GM19035 (cell line): ENCODE measurements around the gene DPYSL3.

Experiments
- ATAC-seq: cut with Tn5 transposase; IDR thresholded peaks from one replicate; pipeline ENCODE4 v1.9.1; 2021; ENCODE audit not compliant: unreplicated experiment

DPYSL3 gene

GRCh38 chr5:147441191-147441695 is 68.6 kb downstream of the DPYSL3 start:
- no peak for ATAC-seq

- ATAC-seq = no peak
Measured at GRCh38 chr5:147439254-147439653, 70.6 kb downstream of the DPYSL3 start.

- no peak for ATAC-seq
Measured at GRCh38 chr5:147437161-147437596, 72.7 kb downstream of the DPYSL3 start.

- peak; percentile 75 for ATAC-seq
Measured at GRCh38 chr5:147436596-147436995, 73.3 kb downstream of the DPYSL3 start.

DNA sequence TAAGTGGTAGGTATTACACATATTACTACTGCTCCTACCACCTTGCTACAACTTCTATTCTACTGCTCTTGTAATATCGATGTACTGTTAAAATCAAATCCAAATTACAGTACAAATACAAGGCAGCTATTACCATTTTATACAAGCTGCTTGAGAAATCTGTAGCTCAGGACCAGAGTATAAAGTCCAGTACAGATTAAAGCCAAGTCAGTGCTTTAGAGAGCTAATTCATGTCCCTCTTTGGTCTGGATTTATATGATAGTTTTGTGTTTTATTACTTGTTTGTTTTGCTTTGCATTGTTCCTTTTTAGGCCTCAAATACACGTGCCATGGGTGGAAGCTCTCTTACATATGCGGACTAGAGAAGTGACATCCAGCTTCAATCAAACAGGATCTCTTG is 75.8 kb downstream of the DPYSL3 start:
- ATAC-seq = no peak

- no peak for ATAC-seq
Measured at GRCh38 chr5:147432323-147432722, 77.5 kb downstream of the DPYSL3 start.

- ATAC-seq = no peak
Measured at GRCh38 chr5:147431586-147431985, 78.3 kb downstream of the DPYSL3 start.

- ATAC-seq = no peak
Measured at GRCh38 chr5:147430628-147431027, 79.2 kb downstream of the DPYSL3 start.

DNA sequence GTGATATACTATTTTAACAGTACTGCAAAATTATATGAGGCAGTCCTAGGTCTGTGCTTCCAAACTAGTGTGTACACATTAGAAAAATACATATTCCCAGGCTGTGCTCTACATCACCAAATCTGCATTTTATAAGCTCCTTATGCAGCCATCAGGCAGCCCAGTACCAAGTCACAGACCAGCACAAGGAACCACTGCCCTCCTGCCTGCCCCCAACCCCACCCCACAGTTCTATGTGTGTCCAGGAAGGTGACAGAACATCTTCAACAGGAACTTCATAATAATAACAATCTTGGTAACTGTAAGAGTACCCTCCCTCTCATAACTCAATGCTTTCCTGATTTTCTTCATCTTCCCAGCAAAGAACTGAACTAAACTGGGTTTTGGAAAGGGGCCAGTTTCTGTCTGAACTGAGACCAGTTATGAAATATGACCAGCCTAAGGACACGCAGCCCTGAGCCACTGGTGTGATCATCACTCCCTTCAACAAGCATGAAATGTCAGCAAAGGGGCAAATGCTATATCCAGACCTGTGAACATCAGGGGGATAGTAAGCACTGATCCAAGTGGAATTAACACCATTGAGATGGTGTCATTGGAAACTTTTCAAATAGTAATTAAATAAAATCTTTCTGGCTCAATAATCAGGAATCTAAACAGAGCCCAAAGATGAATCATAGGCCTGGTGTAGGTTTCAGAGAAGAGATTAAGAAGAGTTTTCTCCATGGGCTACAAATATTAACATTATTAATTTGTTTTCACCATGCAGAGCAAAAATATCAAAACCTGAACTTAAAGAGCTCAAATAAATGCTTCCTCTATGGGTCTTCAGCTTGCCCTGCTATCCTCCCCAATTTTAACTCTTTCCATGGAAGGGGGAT is 82.1 kb downstream of the DPYSL3 start:
- ATAC-seq = no peak

DNA sequence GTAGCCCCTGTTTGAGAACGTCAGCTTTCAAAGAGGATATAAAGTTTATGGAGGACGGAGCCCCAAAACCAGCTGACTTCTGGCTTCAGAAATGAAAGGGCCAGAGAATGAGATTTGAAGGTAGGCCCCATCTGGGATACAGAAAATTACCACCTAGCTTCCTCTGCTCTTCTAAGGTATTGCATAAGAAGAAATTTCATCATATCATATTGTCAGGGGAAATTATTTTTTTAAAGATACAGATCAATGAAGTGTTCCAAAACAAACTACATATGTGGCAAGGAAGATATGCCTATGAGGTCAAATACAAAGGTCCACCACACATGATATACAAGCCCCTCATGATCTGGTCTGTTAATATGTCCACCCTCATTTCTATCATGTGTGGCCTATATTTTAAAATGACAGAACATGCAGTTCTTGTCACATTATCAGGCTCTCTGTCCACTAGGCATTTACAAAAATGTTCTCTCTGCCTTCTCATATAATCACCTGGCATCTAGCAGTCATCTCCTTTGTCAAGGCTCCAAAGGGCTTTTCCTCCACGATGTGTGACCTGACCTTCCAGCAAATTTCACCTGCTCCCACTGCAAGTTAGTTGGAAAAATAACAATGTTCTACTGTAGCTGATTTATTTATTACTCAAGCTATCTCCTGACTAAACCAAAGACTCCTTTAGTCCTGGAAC is 83.1 kb downstream of the DPYSL3 start:
- ATAC-seq = no peak

- ATAC-seq = no peak
Measured at GRCh38 chr5:147418613-147419012, 91.3 kb downstream of the DPYSL3 start.

- ATAC-seq = no peak
Measured at GRCh38 chr5:147417135-147417813, 92.6 kb downstream of the DPYSL3 start.

DNA sequence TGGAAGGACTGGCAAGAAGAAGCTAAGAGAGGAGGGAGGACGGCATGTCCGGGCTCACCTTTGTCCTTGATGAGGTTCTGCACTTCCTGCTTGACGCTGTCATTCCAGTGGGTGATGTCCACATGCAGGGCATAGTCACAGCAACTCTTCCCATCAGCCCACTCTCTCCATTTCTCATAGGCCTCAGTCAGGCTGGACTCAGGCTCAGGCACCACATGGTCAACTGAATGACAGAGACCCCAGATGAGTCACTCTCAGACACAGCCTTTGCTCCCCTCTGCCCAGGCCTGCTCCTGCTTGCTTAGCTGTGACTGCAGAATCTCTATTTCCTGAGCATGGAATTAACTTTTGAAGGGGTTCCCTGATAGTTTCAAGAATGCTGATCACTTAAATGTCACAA is 94.2 kb downstream of the DPYSL3 start:
- no peak for ATAC-seq

DNA sequence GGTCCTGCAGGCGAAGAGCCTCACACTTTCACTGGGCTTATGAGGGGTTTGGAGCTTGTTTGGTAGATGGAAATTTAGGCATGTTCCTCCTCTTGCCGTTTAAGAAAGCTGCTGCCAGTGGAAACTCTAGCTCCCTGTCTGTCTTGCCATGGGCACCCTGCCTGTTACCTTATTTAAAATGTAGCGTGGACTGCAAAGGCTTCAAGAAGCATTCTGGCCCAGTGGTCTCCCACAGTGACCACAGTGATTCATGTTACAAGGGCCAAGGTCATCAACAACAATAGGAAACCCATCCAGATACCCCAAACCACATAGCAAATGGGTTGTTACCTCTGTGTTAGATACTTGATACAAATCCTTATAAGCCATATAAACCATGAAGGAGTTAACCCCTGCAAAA is 96.6 kb downstream of the DPYSL3 start:
- ATAC-seq = no peak

DNA sequence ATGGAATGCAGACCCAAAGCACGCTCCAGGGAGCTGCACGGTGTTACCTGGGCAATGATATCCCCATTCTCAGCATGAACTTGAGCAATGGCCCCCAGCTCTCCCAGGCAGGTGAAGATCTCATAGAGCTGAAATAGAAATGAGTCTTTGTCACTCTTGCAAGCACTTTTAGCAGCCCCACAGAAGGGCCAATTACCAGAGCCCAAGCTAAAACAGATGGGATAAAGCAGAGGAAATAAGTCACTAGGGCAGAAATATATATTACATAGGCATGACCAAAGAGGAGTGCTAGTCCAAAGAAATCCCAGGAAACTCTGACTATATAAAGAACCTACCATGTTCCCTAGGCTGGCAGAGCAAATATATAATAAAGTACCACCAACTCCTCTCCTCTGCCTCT is 97.3 kb downstream of the DPYSL3 start:
- no peak for ATAC-seq

DNA sequence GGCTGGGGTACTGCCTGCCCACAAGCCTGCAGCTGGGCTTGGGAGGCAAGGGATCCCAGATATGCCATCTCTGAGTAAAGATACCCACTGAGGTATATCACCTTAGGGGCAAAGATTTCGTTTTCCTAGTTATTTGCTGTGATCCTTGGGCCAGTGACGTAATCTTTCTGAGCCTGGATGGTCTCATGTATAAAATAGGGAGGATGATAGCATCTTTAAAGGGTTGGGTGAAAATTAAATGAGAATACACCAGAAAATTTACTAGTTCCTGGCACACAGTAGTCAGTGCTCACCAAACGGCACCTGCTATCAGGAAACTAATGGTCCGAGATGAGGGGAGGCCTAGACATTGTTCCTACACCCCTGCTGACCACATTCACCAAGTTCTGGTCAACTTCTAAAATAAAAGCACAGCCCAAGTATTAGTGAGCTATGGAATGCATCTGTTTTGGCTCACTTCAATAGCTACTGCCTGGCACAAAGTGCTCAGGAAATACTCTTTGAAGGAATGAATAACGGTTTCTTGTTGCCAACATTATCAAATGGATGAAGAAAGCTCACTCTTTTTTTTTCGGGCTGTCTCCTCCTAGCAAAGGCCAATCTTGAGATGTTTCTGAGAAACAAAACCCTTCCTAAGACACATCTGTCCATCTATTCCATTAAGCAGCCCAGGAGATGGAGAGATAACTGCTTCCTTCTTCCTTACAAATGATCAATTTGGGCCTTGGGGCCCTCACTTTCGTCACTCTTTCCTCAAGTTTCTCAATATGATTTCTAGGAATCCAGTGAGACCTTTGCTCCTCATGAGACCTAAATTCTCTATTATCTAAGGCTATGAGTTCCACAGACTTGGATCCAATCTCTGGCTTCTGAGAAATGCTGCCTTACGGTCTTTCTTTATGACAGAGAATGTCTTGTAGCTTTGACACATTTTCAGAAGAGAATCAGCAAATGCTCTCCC is 98.2 kb downstream of the DPYSL3 start:
- no peak for ATAC-seq

- no peak for ATAC-seq
Measured at GRCh38 chr5:147410496-147411358, 99.1 kb downstream of the DPYSL3 start.

- ATAC-seq = no peak
Measured at GRCh38 chr5:147408980-147409379, 100.9 kb downstream of the DPYSL3 start.

DNA sequence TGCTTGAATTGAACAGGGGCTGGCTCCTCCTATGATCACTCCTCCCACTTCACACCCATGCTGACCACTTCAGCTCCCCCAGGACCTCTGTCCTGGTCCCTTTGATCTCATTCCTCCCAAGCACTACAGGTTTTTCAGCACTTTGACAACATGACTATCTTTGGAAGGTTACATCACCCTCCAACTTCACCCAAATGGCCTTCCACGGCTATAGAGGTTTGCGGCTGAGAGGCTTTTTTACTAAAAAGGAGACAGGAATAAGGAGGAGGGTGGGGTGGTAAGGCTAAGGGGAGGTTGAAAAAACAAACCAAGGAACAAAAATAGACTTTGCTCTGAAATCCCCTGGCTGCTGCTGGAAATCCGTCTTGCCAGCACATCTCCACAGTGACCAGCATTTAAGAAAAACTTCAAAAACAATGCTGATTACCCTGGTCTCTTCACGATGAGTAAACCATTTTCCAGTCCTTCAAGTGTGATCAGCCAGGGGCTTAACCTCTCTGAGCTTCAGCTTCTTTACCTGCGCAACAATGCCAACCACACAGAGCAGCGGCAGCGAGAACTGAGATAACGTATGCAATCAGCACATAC is 102.7 kb downstream of the DPYSL3 start:
- ATAC-seq = no peak
